ENCODE measurements around the gene OR10V1.
"Not testable (repeated sequence)": the region's sequence is repeated elsewhere in the genome, so short reads cannot be mapped to it uniquely, and the experiment has no call there.

The OR10V1 gene

GRCh38 chr11:59710136-59710847, 3.4 kb downstream of the OR10V1 start:
- no peak for DNase-seq (ENCODE audit: low read depth in 2 of 2)

DNA sequence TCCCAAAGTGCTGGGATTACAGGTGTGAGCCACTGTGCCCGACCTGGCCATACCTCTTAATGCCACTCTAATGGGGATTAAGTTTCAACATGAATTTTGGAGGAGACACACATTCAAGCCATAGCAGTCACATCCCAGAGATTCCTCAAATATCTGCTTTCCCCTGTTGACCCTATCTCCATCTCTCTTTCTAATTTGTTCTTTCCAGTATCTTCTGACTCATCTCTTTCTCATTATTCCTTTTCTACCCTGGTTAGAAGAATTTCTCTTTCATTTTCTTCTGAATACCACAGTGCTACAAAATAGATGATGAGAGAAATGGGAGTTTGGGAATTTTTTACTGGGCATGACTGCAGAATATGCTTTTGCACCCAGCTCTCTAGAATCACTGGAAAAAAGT, 5.1 kb downstream of the OR10V1 start:
- DNase-seq (ENCODE audit: low read depth in 2 of 2): no peak

DNA sequence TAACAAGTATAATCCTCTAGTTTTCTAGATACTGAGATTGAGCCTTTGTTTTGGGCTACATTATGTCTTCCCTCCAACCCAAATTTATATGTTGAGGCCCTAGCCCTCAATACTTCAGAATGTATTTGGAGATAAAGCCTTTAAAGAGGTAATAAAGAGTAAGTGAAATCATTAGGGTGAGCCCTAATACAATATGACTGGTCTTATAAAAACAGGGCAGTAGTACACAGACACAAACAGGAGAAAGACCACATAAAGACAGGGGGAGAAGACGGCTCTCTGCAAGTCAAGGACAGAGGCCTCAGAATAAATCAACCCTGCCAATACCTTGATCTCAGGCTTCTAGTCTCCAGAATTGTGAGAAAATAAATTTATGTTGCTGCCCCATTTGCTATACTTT, 6.3 kb downstream of the OR10V1 start:
- no peak for DNase-seq (ENCODE audit: low read depth in 2 of 2)

DNA sequence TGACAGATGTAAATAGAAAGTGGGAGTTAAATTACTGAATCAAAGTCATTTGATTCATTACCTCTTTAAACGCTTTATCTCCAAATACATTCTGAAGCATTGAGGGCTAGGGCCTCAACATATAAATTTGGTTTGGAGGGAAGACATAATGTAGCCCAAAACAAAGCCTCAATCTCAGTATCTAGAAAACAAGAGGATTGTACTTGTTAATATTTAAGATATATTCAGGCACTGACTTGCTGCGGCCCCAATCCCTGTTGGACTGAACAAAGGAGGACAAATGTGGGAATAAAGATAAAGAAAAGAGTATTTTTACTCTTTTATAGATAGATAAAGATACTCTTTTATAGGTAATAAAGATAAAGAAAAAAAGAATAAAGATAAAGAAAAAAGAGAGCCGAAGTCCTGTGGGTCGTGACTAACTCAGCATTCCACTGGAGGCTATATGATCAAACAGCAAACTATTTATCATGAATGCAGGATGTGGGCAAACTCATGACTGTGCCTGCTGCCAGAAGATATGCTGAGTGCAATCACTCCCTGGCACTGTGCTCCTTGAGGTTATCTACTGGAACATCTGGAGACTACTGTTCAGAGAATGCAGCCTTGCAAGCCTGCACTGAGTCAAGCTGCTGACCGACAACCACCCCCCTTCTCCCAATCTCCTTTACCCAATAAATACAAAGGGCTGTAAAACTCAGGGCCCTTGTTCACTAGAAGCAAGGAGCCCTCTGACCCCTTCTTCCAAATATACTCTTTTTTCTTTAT, 6.9 kb downstream of the OR10V1 start:
- no peak for DNase-seq (ENCODE audit: low read depth in 2 of 2)

- no peak for DNase-seq (ENCODE audit: low read depth in 2 of 2)
Measured at GRCh38 chr11:59705294-59705693, 8.4 kb downstream of the OR10V1 start.

GRCh38 chr11:59703515-59703914, 10.1 kb downstream of the OR10V1 start:
- DNase-seq (ENCODE audit: low read depth in 2 of 2): not testable (repeated sequence)

DNA sequence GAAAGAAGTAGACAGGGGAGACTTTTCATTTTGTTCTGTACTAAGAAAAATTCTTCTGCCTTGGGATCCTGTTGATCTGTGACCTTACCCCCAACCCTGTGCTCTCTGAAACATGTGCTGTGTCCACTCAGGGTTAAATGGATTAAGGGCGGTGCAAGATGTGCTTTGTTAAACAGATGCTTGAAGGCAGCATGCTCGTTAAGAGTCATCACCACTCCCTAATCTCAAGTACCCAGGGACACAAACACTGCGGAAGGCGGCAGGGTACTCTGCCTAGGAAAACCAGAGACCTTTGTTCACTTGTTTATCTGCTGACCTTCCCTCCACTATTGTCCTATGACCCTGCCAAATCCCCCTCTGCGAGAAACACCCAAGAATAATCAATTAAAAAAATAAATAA, 13.5 kb downstream of the OR10V1 start:
- not testable (repeated sequence) for DNase-seq (ENCODE audit: low read depth in 2 of 2)

DNA sequence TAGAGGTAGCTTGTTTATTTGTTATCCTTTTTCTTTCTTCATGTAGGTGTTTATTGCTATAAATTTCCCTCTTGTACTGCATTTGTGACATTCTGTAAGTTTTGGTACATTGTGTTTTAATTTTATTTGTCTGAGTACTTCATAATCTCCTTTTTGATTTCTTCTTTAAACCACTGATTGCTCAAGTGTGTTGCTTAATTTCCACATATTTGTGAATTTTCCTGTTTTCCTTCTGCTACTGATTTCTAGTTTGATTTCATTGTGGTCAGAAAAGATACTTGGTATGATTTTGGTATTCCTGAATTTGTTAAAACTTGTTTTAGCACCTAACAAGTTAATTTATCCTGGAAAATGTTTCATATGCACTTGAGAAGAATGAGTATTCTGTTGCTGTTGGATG, 15.1 kb downstream of the OR10V1 start:
- no peak for DNase-seq (ENCODE audit: low read depth in 2 of 2)

- no peak for DNase-seq (ENCODE audit: low read depth in 2 of 2)
Measured at GRCh38 chr11:59692915-59693314, 20.7 kb downstream of the OR10V1 start.

DNA sequence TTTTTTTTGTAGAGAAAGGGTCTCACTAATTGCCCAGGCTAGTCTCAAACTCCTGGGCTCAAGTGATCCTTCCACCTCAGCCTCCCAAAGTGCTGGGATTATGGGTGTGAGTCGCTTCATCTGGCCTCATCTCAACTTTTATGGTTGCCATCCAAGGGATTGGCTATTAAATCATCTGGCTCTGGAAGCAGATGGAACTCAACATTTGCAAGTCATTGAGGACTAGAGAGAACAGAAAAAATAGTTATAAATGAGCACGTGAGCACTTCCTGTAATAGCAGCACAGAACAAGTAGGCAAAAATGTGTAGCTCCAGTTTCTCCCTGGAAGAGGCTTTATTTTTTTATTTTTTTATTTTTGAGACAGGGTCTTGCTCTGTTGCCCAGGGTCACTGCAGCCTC, 22.5 kb downstream of the OR10V1 start:
- DNase-seq (ENCODE audit: low read depth in 2 of 2): no peak

DNA sequence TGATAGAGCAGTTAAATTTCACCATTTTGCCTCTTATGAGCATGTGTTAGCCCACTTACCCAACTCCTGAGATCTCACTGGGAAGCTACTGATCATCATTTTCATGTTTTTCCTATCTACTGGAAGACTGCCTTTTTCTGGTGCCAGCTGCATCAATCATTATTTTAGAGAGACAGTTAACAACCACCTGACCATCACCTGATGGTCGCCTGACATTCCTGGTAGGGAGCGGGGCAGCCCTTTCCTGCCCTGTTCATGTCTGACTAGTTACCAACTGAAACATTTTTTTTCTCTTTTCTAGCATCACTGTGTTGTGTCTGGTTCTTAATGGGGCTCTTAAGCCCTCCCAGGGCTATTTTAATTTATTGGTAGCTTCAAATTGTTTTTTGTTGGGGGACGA, 24.6 kb downstream of the OR10V1 start:
- no peak for DNase-seq (ENCODE audit: low read depth in 2 of 2)

DNA sequence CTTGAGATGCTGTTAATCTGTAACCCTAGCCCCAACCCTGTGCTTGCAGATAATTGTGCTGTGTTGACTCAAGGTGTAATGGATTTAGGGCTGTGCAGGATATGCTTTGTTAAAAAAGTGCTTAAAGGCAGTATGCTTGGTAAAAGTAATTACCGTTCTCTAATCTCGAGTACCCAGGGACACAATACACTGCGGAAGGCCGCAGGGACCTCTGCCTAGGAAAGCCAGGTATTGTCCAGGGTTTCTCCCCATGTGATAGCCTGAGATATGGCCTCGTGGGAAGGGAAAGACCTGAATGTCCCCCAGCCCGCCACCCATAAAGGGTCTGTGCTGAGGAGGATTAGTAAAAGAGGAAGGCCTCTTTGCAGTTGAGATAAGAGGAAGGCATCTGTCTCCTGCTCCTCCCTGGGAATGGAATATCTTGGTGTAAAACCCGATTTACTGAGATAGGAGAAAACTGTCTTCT, 32.4 kb downstream of the OR10V1 start:
- DNase-seq (ENCODE audit: low read depth in 2 of 2): not testable (repeated sequence)

GRCh38 chr11:59680287-59681154, 33.1 kb downstream of the OR10V1 start:
- DNase-seq (ENCODE audit: low read depth in 2 of 2): peak; percentile 29 to 35

DNA sequence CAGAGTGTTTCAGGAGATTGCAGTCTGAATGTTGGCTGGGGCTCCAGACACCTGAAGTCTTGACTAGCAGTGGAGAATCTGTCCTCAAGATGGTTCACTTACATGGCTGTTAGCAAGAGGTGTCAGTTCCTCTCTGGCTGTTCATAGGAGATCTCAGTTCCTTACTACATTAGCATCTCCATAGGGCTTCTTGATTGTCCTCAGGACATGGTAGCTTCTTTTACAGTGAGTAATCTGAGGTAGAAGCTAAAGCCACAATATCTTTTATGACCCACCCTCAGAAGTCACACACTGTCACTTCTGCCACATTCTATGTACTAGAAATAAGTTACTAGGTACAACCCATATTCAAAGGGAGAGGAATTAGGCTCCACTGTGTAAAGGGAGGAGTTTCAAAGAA, 34.3 kb downstream of the OR10V1 start:
- DNase-seq (ENCODE audit: low read depth in 2 of 2): no peak

GRCh38 chr11:59678813-59679165, 34.9 kb downstream of the OR10V1 start:
- no peak for DNase-seq (ENCODE audit: low read depth in 2 of 2)

DNA sequence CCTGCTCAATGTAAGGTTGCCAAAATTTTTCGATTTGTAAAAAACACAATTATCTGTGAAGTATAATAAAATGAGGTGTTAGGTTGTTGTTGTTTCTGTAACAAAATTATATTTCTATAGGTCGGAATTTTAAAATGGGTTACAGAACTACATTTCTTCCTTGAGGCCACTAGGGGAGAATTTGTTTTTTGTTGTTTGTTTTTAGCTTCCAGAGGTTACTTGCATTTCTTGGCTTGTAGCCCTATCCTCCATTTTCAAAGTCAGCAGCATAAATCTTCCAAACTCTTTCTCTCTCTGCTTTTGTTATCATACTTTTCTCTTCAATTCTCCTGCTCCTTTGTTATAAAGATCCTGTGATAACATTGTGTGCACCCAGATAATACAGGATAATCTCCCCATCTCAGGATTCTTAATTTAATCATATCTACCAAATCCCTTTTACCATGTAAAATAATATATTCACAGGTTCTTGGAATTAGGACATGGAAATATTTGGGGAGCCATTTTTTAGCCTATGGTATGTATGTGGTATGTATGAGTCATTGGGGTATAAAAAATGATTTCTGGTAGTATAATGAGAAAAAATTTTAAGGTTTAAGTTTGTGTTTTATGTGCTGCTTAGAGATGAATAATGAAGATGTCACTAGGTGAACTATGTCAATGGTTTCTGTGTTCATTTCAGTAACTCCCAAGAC, 35.4 kb downstream of the OR10V1 start:
- DNase-seq (ENCODE audit: low read depth in 2 of 2): no peak

DNA sequence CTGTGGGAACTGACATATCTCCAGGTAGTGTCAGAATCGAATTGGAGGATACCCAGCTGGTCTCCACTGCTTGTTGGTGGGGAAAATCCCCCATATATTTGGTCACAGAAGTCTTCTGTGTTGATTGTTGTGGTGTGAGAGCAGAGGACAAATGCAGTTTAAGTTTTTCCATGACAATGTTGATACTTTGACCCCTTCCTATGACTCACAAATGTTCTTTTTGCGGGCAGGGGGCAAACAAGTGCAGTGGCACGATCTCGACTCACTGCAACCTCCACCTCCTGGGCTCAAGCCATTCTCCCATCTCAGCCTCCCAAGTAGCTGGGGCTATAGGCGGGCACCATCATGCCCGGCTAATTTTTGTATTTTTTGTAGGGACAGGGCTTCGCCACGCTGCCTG, 37.4 kb downstream of the OR10V1 start:
- DNase-seq (ENCODE audit: low read depth in 2 of 2): no peak

GRCh38 chr11:59674291-59674690, 39.4 kb downstream of the OR10V1 start:
- DNase-seq (ENCODE audit: low read depth in 2 of 2): no peak

DNA sequence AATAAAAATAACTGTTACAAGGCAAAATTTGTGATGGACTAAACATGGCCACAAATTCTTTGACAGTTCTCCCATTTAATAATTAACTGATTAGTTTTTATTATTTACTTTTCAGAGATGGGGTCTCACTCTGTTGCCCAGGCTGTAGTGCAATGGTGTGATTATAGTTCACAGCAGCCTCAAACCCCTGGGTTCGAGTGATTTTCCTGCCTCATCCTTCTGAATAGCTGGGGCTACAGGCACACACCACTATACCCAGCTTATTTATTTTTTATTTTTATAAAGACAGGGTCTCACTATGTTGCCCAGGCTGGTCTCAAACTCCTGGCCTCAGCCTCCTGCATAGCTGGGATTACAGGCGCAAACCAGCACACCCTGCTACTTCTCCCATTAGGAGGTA, 40.4 kb downstream of the OR10V1 start:
- no peak for DNase-seq (ENCODE audit: low read depth in 2 of 2)

DNA sequence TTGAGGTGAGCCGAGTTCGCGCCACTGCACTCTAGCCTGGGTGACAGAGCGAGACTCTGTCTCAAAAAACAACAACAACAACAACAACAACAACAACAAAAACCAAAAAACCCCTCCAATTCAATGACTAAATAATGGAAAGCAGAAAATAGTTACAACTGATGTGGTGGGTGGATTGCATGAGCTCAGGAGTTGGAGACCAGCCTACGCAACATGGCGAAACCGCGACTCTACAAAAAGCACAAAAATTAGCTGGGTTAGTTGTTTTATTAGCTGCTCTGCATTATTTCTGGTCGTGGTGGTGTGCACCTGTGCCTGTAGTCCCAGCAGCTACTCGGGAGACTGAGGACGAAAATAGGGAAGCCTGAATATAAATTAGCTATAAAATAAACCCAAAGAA, 42.2 kb downstream of the OR10V1 start:
- no peak for DNase-seq (ENCODE audit: low read depth in 2 of 2)

GRCh38 chr11:59669611-59670009, 44.0 kb downstream of the OR10V1 start:
- DNase-seq (ENCODE audit: low read depth in 2 of 2): peak in 1 of 2 donors; percentile 12

All from stimulated activated CD4-positive, alpha-beta T cell treated with anti-CD3 and anti-CD28 coated beads, Interleukin-4, amount 100 ng/mL, for 48 hours (primary cell).